Left ventricle myocardium inferior (tissue), 1 donor: ENCODE results near the gene ZIC1. TPM values are rescaled to one million over a fixed set of nuclear protein-coding genes. Genes with fewer than 3 reads are reported as not detected.

ENCODE experiments used
- DNase-seq: peaks from one replicate; pipeline ENCODE4 v3.0.0-alpha.2; 2020
- H3K27ac ChIP-seq: fragments of 200-600 bp; replicated peaks from 2 replicates; pipeline ENCODE4 v1.8.0; 2021
- H3K27me3 ChIP-seq: fragments of 200-600 bp; 2 replicates; pipeline ENCODE4 v1.8.0; 2021; ENCODE audit warnings: low read depth
- H3K36me3 ChIP-seq: fragments of 200-600 bp; 2 replicates; pipeline ENCODE4 v1.8.0; 2021
- H3K4me1 ChIP-seq: fragments of 200-600 bp; 2 replicates; pipeline ENCODE4 v1.8.0; 2021
- H3K4me3 ChIP-seq: fragments of 200-600 bp; 2 replicates; pipeline ENCODE4 v1.8.0; 2021; ENCODE audit warnings: mild to moderate bottlenecking, moderate library complexity
- H3K9me3 ChIP-seq: fragments of 200-600 bp; replicated peaks from 2 replicates; pipeline ENCODE4 v1.8.0; 2021
- CTCF ChIP-seq: fragments of 200-600 bp; IDR thresholded peaks from 2 replicates; pipeline ENCODE4 v1.8.0; 2021; ENCODE audit warnings: antibody characterized with exemption, mild to moderate bottlenecking, borderline replicate concordance
- intact Hi-C: fragments of 100-400 bp; cut with micrococcal nuclease; formaldehyde crosslinking; loops from one replicate; pipeline ENCODE4 v1.11.0; 2022
- total RNA-seq: library from RNA; stranded (reverse); fragmentation: NEBNext Ultra II Directional; extraction: Animal tissue kit (Norgen Biotek cat#: 25700); gene quantifications from one replicate; pipeline ENCODE4 v1.2.1, GENCODE V29; 2021
- donor health status: DM: no; HTN: yes; CAD: no; lungs with severe emphysema.

Gene ZIC1
- total RNA-seq, 1 donor from 2014 or later = not detected

GRCh38 chr3:147380977-147381376, 28.2 kb upstream of the ZIC1 start:
- no peak for TF ChIP-seq CTCF
- Histone ChIP-seq H3K36me3 (no peaks in the 10 kb centered on the region), H3K27me3 (peaks cover 100% of the 10 kb centered on the region), H3K27ac (no peak overlapping the region), H3K4me1 (no peaks in the 10 kb centered on the region), H3K9me3 (no peaks in the 10 kb centered on the region), H3K4me3 (no peak overlapping the region)
- intact Hi-C loops = no loop called here
- DNase-seq = no peak

- no peak for TF ChIP-seq CTCF
- no peak overlapping the region for H3K27ac ChIP-seq
- peaks cover 100% of the 10 kb centered on the region for H3K27me3 ChIP-seq
Observed at GRCh38 chr3:147381596-147381995, 27.6 kb upstream of the ZIC1 start.

DNA sequence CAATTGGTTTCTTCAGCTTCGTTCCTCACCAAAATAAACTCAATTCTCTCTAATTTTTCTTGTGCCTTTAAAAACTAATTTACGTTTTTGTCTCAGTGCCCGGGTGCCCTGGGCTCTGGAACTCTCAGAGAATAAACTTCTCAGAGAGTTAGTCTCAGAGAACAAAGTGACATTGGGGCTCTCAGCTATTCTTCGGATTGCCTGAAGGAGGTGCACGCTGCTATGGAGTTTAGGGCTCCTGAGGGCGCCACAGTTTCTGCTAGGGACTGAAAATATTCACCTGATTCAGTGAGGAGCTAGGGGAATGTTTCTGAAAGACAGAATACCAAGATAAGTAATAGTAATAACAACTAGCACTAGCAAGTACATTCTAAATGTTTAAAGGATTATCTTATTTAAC, 25.5 kb upstream of the ZIC1 start:
- intact Hi-C loops = no loop called here
- no peak overlapping the region for H3K27ac ChIP-seq
- no peak overlapping the region for H3K4me3 ChIP-seq
- no peaks in the 10 kb centered on the region for H3K36me3 ChIP-seq
- no peak for DNase-seq
- no peaks in the 10 kb centered on the region for H3K9me3 ChIP-seq
- H3K27me3 ChIP-seq = peaks cover 100% of the 10 kb centered on the region
- H3K4me1 ChIP-seq = no peaks in the 10 kb centered on the region
- TF ChIP-seq CTCF = no peak

More at GRCh38 chr3:147381596-147381995, 27.6 kb upstream of the ZIC1 start:
- H3K36me3 ChIP-seq = no peaks in the 10 kb centered on the region
- no peak for DNase-seq
- no peaks in the 10 kb centered on the region for H3K9me3 ChIP-seq
- intact Hi-C loops = no loop called here
- H3K4me3 ChIP-seq = no peak overlapping the region
- H3K4me1 ChIP-seq = no peaks in the 10 kb centered on the region

- DNase-seq = no peak
- TF ChIP-seq CTCF = no peak
- H3K27ac ChIP-seq = no peak overlapping the region
- no peaks in the 10 kb centered on the region for H3K4me1 ChIP-seq
- intact Hi-C loops = no loop called here
- H3K4me3 ChIP-seq = no peak overlapping the region
- no peaks in the 10 kb centered on the region for H3K9me3 ChIP-seq
- H3K36me3 ChIP-seq = no peaks in the 10 kb centered on the region
- H3K27me3 ChIP-seq = peaks cover 100% of the 10 kb centered on the region
Observed at GRCh38 chr3:147384210-147385058, 24.7 kb upstream of the ZIC1 start.

DNA sequence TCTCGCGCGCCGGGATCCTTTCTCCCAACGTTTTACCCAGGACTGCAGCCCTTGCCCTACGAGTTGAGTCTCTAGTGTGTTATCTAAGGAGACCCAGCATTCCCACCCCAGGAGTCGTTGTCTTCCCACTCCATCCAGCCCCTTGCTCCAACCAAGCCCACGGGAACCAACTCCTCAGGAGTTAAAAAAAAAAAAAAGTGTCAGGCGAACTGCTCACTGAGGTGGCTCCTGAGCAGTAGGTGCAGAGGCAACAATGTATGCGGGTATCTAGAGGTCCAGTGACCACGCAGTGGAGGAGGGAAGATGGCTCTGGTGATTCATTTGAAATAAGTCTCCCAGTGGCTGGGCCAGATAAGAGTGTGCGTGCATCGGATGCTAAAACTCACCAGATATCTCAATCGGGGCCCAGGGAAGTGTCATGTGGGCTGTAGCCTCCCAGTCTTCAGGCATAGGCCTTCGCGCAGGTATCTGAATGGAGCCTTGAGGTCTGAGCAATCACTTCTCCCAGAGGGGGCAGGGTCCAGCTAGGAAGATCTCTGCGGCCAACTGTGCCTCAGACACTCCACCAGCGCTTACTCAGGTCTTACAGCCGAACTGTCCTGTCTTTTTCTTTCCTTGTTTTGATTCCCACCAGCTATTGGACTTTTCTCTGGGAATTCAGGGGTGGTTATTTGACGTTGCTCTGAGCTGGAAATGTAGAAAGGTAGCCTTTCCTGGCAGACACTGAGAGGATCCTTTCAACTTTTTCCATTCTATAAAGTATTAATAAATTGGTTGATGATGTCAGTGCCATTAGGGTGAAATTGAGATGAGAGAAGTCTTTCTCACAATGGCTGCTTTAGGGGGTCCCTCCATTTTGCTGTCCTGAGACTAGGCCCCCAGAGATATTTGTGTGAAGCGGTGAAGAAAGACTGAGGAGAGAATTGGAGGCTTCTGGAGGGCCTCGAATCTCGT, 23.8 kb upstream of the ZIC1 start:
- H3K4me1 ChIP-seq = no peaks in the 10 kb centered on the region
- H3K4me3 ChIP-seq = no peak overlapping the region
- peaks cover 100% of the 10 kb centered on the region for H3K27me3 ChIP-seq
- no peaks in the 10 kb centered on the region for H3K36me3 ChIP-seq
- DNase-seq = no peak
- intact Hi-C loops = no loop called here
- no peak overlapping the region for H3K27ac ChIP-seq
- TF ChIP-seq CTCF = no peak
- H3K9me3 ChIP-seq = no peaks in the 10 kb centered on the region
